ENCODE data around the gene FAM20C. TPM values are rescaled to one million over a fixed set of nuclear protein-coding genes. Genes with fewer than 3 reads are reported as not detected.
A peak's percentile ranks its signal among the peaks of the same experiment; 100 is the strongest.

The FAM20C gene
- total RNA-seq, 1 experiment from 2014 or later, result 62.4 TPM

DNA sequence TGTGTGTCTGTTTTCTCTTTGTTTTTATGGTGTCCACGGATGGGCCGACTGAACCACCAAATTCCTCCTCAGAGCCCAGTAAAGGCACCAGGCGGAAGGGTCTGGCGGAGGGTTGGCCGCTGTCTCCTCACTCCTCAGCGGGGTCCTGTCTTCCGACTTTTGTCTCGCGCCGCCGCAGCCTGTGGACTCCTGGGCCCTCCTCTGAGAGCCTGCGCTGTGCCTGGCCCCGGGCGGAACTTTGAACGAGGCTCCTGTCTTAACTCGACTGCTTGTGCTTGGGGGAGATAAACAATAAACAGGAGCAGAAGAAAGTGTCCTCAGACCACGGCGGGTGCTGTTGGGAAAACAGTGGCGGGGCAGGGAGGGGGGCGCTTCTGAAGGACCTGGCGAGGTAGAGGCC is 2.2 kb upstream of the FAM20C start:
- in situ Hi-C loops (cut with HindIII; ENCODE audit: low pct_unique_long_range_greater_than_20kb, low sequenced_read_pairs) (no loop called here), intact Hi-C loops (cut with micrococcal nuclease; ENCODE audit: unreplicated experiment) (no loop called here)
- peaks cover 16% of the 10 kb centered on the region for H3K4me1 ChIP-seq (ENCODE audit: control insufficient read depth, insufficient read depth, low read length)
- no peaks in the 10 kb centered on the region for H3K27me3 ChIP-seq (ENCODE audit: control insufficient read depth, insufficient read depth, low read length)
- ChIA-PET POLR2A (no interaction called here), CTCF (no interaction called here)
- H3K36me3 ChIP-seq (ENCODE audit: control insufficient read depth, insufficient read depth, low read length), result peaks cover 2% of the 10 kb centered on the region; the same call in 1 of the 2 replicates
- ATAC-seq, result no peak
- no peak overlapping the region for H3K27ac ChIP-seq (ENCODE audit: low read length)
- TF ChIP-seq SIN3A (IDR thresholded peaks at IDR 0.05; ENCODE audit: borderline replicate concordance, insufficient read depth, low read depth, low read length), result no peak
- no peak for TF ChIP-seq POLR2AphosphoS5 (IDR thresholded peaks at IDR 0.05; ENCODE audit: low read depth, low read length)
- TF ChIP-seq, protein P1, sequence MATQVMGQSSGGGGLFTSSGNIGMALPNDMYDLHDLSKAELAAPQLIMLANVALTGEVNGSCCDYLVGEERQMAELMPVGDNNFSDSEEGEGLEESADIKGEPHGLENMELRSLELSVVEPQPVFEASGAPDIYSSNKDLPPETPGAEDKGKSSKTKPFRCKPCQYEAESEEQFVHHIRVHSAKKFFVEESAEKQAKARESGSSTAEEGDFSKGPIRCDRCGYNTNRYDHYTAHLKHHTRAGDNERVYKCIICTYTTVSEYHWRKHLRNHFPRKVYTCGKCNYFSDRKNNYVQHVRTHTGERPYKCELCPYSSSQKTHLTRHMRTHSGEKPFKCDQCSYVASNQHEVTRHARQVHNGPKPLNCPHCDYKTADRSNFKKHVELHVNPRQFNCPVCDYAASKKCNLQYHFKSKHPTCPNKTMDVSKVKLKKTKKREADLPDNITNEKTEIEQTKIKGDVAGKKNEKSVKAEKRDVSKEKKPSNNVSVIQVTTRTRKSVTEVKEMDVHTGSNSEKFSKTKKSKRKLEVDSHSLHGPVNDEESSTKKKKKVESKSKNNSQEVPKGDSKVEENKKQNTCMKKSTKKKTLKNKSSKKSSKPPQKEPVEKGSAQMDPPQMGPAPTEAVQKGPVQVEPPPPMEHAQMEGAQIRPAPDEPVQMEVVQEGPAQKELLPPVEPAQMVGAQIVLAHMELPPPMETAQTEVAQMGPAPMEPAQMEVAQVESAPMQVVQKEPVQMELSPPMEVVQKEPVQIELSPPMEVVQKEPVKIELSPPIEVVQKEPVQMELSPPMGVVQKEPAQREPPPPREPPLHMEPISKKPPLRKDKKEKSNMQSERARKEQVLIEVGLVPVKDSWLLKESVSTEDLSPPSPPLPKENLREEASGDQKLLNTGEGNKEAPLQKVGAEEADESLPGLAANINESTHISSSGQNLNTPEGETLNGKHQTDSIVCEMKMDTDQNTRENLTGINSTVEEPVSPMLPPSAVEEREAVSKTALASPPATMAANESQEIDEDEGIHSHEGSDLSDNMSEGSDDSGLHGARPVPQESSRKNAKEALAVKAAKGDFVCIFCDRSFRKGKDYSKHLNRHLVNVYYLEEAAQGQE (IDR thresholded peaks at IDR 0.05; ENCODE audit: insufficient read depth in 1 of 2, low read depth in 2 of 2, low read length in 1 of 2), result no peak
- TF ChIP-seq TCF7L2 (IDR thresholded peaks at IDR 0.05; ENCODE audit: low read depth, low read length), result no peak
- TF ChIP-seq, protein P2, sequence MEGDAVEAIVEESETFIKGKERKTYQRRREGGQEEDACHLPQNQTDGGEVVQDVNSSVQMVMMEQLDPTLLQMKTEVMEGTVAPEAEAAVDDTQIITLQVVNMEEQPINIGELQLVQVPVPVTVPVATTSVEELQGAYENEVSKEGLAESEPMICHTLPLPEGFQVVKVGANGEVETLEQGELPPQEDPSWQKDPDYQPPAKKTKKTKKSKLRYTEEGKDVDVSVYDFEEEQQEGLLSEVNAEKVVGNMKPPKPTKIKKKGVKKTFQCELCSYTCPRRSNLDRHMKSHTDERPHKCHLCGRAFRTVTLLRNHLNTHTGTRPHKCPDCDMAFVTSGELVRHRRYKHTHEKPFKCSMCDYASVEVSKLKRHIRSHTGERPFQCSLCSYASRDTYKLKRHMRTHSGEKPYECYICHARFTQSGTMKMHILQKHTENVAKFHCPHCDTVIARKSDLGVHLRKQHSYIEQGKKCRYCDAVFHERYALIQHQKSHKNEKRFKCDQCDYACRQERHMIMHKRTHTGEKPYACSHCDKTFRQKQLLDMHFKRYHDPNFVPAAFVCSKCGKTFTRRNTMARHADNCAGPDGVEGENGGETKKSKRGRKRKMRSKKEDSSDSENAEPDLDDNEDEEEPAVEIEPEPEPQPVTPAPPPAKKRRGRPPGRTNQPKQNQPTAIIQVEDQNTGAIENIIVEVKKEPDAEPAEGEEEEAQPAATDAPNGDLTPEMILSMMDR (IDR thresholded peaks at IDR 0.05), result no peak
- no peaks in the 10 kb centered on the region for H3K9me3 ChIP-seq (ENCODE audit: control insufficient read depth, insufficient read depth, low read depth, low read length)
- no peak for DNase-seq (ENCODE audit: low read depth, low spot score)
- BruUV-seq (replicated peaks), result no TSS peak
- no peak overlapping the region for H3K4me3 ChIP-seq (ENCODE audit: low read depth in 2 of 2, low read length in 2 of 2)

DNA sequence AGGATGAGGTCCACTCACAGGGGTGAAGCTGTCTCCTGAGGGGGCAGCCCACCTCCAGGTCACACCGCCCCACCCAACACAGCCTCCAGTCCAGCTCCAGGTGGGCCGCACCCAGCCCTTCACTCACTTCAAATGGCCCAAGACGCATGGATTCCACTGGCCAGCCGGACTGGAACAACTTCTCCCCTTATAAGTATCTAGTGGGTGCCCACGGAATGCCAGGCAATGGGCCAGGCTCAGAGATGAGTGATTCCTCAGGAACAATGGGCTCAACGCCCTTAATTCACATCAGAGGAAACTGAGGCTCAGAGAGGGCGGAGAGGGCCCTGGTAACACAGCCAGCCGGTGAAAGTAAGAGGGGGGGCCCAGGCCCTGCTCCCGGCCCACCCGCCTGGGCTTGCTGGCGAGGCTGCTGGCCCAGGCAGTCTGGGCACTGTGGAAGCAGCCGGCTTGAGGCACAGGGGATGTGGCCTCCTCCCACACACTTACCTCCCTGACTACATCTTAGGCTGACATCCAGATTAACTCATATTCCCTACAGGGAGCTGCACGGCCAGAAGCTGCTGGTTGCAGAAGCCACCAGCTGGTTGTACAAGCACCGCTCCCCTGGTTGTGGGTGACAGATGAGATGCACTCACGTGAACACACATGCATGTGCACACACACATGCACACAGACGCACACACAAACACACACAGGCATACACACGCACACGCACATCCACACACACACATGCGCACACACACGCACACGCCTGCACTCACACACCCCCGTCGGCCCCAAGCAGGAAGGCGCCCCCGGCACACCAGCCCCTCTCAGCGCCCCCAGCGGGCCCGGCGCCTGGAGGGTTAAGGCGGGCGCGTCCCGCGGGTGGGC is 1.0 kb upstream of the FAM20C start:
- Histone ChIP-seq H3K4me3 (ENCODE audit: low read depth in 2 of 2, low read length in 2 of 2) (peak overlapping the region; percentile 51 to 54), H3K4me1 (ENCODE audit: control insufficient read depth, insufficient read depth, low read length) (peaks cover 16% of the 10 kb centered on the region), H3K27ac (ENCODE audit: low read length) (no peak overlapping the region), H3K9me3 (ENCODE audit: control insufficient read depth, insufficient read depth, low read depth, low read length) (no peaks in the 10 kb centered on the region), H3K27me3 (ENCODE audit: control insufficient read depth, insufficient read depth, low read length) (no peaks in the 10 kb centered on the region), H3K36me3 (ENCODE audit: control insufficient read depth, insufficient read depth, low read length) (peaks cover 2% of the 10 kb centered on the region; the same call in 1 of the 2 replicates)
- ChIA-PET POLR2A (interaction anchor here (0.7 kb wide), 2 partner anchors 41 to 281 kb away, joined by 3 to 8 read pairs; no protein-coding TSS in a partner anchor), CTCF (interaction anchor here (0.6 to 1.1 kb wide), 2 partner anchors 128 to 147 kb away, joined by 3 to 5 read pairs; no protein-coding TSS in a partner anchor)
- in situ Hi-C loops (cut with HindIII; ENCODE audit: low pct_unique_long_range_greater_than_20kb, low sequenced_read_pairs) (no loop called here), intact Hi-C loops (cut with micrococcal nuclease; ENCODE audit: unreplicated experiment) (no loop called here)
- ATAC-seq (peak; percentile 31), DNase-seq (ENCODE audit: low read depth, low spot score) (no peak)
- TF ChIP-seq POLR2AphosphoS5 (IDR thresholded peaks at IDR 0.05; ENCODE audit: low read depth, low read length), result no peak
- BruUV-seq (replicated peaks), result no TSS peak

All from Panc1 (cell line).